HepG2 (cell line): ENCODE data around the gene HUNK. TPM values are rescaled to one million over a fixed set of nuclear protein-coding genes. Genes with fewer than 3 reads are reported as not detected.

Experiments used
- ATAC-seq: fragments of 200-7000 bp; cut with Tn5 transposase; 3 replicates; pipeline ENCODE4 v1.9.1; 2020; ENCODE audit warnings: mild to moderate bottlenecking, moderate library complexity
- BruUV-seq: library from RNA; stranded (reverse); fragments of 400-500 nt; replicated peaks from 2 replicates; lab custom pipeline; 2021; lab: Mats Ljungman, UMichigan
- CTCF ChIA-PET: fragments of 300-600 bp; formaldehyde crosslinking; extraction: SDS; loops from one replicate; lab custom pipeline; 2021; ENCODE audit warnings: low total read pairs, inconsistent platforms, low intra/inter-chr PET ratio; lab: Yijun Ruan, JAX
- POLR2A ChIA-PET: fragments of 350-600 bp; sonication (Branson Sonifier 250); formaldehyde crosslinking; loops from one replicate; lab custom pipeline; 2020; ENCODE audit warnings: antibody characterized with exemption, inconsistent platforms; lab: Yijun Ruan, JAX
- DNase-seq: peaks from one replicate; pipeline ENCODE4 v3.0.0-alpha.2; 2015; ENCODE audit warnings: low spot score
- FAIRE-seq: peaks from 3 replicates; lab custom pipeline; 2011; peaks lifted over from hg19 to GRCh38; lab: Jason Lieb, UNC
- H2AFZ ChIP-seq: one replicate; pipeline ENCODE4 v1.6.1; 2011; ENCODE audit warnings: low read length, inconsistent platforms
- H3K27ac ChIP-seq: fragments of 300-600 bp; 3 replicates; pipeline ENCODE4 v1.8.0; 2011; ENCODE audit warnings: mixed run types, mild to moderate bottlenecking, mixed read lengths, low read length, inconsistent platforms; ENCODE audit not compliant: insufficient read depth; ENCODE audit errors: extremely low read length
- H3K27me3 ChIP-seq, 2 experiments: fragments of 200-600 bp in 1 of 2; 2 replicates in 1 of 2; 3 replicates in 1 of 2; pipeline versions ENCODE4 v1.6.0 to v1.8.0; 2011; ENCODE audit warnings: low read length in 2 of 2, mild to moderate bottlenecking in 2 of 2, moderate library complexity in 2 of 2, inconsistent platforms in 1 of 2; ENCODE audit not compliant: insufficient read depth in 2 of 2, control insufficient read depth in 1 of 2
- H3K36me3 ChIP-seq, 2 experiments: fragments of 200-600 bp in 1 of 2; replicated peaks in 1 of 2; 2 replicates in 1 of 2; 3 replicates in 1 of 2; pipeline versions ENCODE4 v1.5.1 to v1.8.0; 2011; ENCODE audit warnings: low read length in 2 of 2, inconsistent platforms in 1 of 2; ENCODE audit not compliant: insufficient read depth in 2 of 2, control insufficient read depth in 1 of 2
- H3K4me1 ChIP-seq: 2 replicates; pipeline ENCODE4 v1.5.1; 2012; ENCODE audit warnings: low read length, inconsistent platforms; ENCODE audit not compliant: insufficient read depth
- H3K4me2 ChIP-seq: 2 replicates; pipeline ENCODE4 v1.6.0; 2011; ENCODE audit warnings: low read depth, low read length, inconsistent platforms
- H3K4me3 ChIP-seq, 3 experiments: fragments of 200-600 bp in 1 of 3; sonication (generic), shearing (Covaris generic) in 1 of 3; replicated peaks in 1 of 3; 2 replicates each; pipeline ENCODE4 v1.5.1; 2011 to 2016; ENCODE audit warnings: low read length in 3 of 3, inconsistent platforms in 2 of 3, low read depth in 2 of 3, mild to moderate bottlenecking in 2 of 3, control low read depth in 1 of 3, mixed read lengths in 1 of 3; ENCODE audit not compliant: insufficient read depth in 1 of 3
- H3K79me2 ChIP-seq: one replicate; pipeline ENCODE4 v1.6.1; 2011; ENCODE audit warnings: low read length, inconsistent platforms; ENCODE audit not compliant: insufficient read depth
- H3K9ac ChIP-seq: 2 replicates; pipeline ENCODE4 v1.6.0; 2011; ENCODE audit warnings: mild to moderate bottlenecking, low read depth, low read length, inconsistent platforms; ENCODE audit not compliant: insufficient read depth
- H3K9me3 ChIP-seq: 2 replicates; pipeline ENCODE4 v1.5.1; 2012; ENCODE audit warnings: mild to moderate bottlenecking, low read length
- H4K20me1 ChIP-seq: 2 replicates; pipeline ENCODE4 v1.6.0; 2011; ENCODE audit warnings: inconsistent platforms, mild to moderate bottlenecking, low read length, moderate library complexity; ENCODE audit not compliant: insufficient read depth
- GABPA ChIP-seq, 2 experiments: IDR thresholded peaks; 2 replicates each; pipeline ENCODE4 v1.6.1; 2011 to 2016; ENCODE audit warnings: low read depth in 2 of 2, low read length in 1 of 2, missing biosample characterization in 1 of 2, missing genetic modification characterization in 1 of 2
- HOXA9 ChIP-seq: sonication (generic); formaldehyde crosslinking; IDR thresholded peaks from 2 replicates; pipeline ENCODE4 v1.8.1; 2022; ENCODE audit warnings: missing genetic modification reagents, mild to moderate bottlenecking, moderate library complexity, borderline replicate concordance
- RORA ChIP-seq: sonication (generic); formaldehyde crosslinking; IDR thresholded peaks from 2 replicates; pipeline ENCODE4 v1.5.0; 2020; ENCODE audit warnings: mild to moderate bottlenecking, missing genetic modification reagents, moderate library complexity
- THAP7 ChIP-seq: sonication (generic); formaldehyde crosslinking; IDR thresholded peaks from 2 replicates; pipeline ENCODE4 v1.8.1; 2023; ENCODE audit warnings: mild to moderate bottlenecking, missing genetic modification reagents
- ZNF724P ChIP-seq: sonication (generic); formaldehyde crosslinking; IDR thresholded peaks from 2 replicates; pipeline ENCODE4 v1.8.0; 2022; ENCODE audit warnings: missing genetic modification reagents, borderline replicate concordance
- WGBS: methylation state at CpG from one replicate; pipeline ENCODE4 v1.1.6; 2017; ENCODE audit warnings: low lambda C conversion rate; 5-methylcytosine and 5-hydroxymethylcytosine counted together
- in situ Hi-C: cut with HindIII; loops from 2 replicates; pipeline ENCODE4 v1.10.0; 2017; ENCODE audit warnings: low pct_unique_long_range_greater_than_20kb; ENCODE audit not compliant: extremely low pct_ligation_motif_present
- intact Hi-C: fragments of 100-400 bp; cut with micrococcal nuclease; formaldehyde crosslinking; loops from one replicate; pipeline ENCODE4 v1.10.0; 2022; ENCODE audit not compliant: unreplicated experiment
- polyA plus RNA-seq, 8 experiments: library from polyadenylated mRNA; depleted of rRNA in 3 of 8; stranded (reverse) in 7 of 8; unstranded in 1 of 8; fragments of >200 nt; fragmentation: Illumina TruSeq in 4 of 8; extraction: Trizol in 4 of 8; gene quantifications; 2 replicates each; pipeline versions ENCODE4 v1.2.1 to v1.2.3, GENCODE V29; 2011 to 2016; ENCODE audit warnings: low read depth in 4 of 8, missing spikeins in 1 of 8, mixed read lengths in 1 of 8; ENCODE audit not compliant: insufficient read depth in 1 of 8
- total RNA-seq, 5 experiments: library from RNA; depleted of rRNA; stranded (reverse); fragments of >200 nt; fragmentation: Illumina TruSeq; extraction: Trizol; gene quantifications; 2 replicates each; pipeline ENCODE4 v1.2.3, GENCODE V29; 2016; ENCODE audit warnings: low read depth in 1 of 5
- TF ChIP-seq, protein P1 (sequence below), 2 experiments: fragments of 450-650 bp in 1 of 2; sonication (generic) in 1 of 2; formaldehyde crosslinking in 1 of 2; IDR thresholded peaks; 2 replicates each; pipeline versions ENCODE4 v1.6.1 to v1.8.0; 2016 to 2022; ENCODE audit warnings: antibody characterized with exemption in 1 of 2, mild to moderate bottlenecking in 1 of 2, missing genetic modification reagents in 1 of 2

The HUNK gene
- total and polyA plus RNA-seq, 2 of the 13 experiments (the other 11 are each of a cell fraction or from before 2014, with no cell fraction given): 1.8 to 1.9 TPM

GRCh38 chr21:31846690-31847089 lies 26.1 kb upstream of the HUNK start:
- ATAC-seq (no peak), FAIRE-seq (no peak)
- H3K36me3 ChIP-seq: no peaks in the 10 kb centered on the region

DNA sequence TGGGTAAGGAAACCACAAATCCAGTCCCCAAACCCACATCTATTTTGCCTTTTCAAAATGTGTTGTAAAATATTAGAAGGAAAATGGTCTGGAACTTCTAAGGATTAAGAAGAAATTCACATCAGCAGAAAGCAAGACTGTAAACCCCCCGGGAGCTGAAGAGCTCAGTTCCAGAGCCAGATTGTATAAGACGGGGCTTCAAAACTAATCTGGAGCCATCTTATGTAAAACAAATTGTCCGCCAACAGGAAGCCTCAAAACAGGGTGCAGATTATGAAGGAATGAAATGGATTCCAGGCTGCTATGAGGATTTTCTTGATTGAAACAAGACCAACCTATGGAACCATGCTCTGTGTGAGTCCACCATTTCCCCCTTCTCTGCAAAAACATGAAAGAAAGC lies 25.1 kb upstream of the HUNK start:
- CTCF ChIA-PET: no interaction called here
- BruUV-seq: no TSS peak
- TF ChIP-seq, protein P1, sequence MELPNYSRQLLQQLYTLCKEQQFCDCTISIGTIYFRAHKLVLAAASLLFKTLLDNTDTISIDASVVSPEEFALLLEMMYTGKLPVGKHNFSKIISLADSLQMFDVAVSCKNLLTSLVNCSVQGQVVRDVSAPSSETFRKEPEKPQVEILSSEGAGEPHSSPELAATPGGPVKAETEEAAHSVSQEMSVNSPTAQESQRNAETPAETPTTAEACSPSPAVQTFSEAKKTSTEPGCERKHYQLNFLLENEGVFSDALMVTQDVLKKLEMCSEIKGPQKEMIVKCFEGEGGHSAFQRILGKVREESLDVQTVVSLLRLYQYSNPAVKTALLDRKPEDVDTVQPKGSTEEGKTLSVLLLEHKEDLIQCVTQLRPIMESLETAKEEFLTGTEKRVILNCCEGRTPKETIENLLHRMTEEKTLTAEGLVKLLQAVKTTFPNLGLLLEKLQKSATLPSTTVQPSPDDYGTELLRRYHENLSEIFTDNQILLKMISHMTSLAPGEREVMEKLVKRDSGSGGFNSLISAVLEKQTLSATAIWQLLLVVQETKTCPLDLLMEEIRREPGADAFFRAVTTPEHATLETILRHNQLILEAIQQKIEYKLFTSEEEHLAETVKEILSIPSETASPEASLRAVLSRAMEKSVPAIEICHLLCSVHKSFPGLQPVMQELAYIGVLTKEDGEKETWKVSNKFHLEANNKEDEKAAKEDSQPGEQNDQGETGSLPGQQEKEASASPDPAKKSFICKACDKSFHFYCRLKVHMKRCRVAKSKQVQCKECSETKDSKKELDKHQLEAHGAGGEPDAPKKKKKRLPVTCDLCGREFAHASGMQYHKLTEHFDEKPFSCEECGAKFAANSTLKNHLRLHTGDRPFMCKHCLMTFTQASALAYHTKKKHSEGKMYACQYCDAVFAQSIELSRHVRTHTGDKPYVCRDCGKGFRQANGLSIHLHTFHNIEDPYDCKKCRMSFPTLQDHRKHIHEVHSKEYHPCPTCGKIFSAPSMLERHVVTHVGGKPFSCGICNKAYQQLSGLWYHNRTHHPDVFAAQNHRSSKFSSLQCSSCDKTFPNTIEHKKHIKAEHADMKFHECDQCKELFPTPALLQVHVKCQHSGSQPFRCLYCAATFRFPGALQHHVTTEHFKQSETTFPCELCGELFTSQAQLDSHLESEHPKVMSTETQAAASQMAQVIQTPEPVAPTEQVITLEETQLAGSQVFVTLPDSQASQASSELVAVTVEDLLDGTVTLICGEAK (IDR thresholded peaks at IDR 0.05): no peak
- TF ChIP-seq, protein P1 (CRISPR knock-in tag; IDR thresholded peaks at IDR 0.05): no peak
- TF ChIP-seq GABPA (IDR thresholded peaks at IDR 0.05; ENCODE audit: low read depth, low read length) (no peak), GABPA (CRISPR knock-in tag; IDR thresholded peaks at IDR 0.05; ENCODE audit: low read depth) (no peak)

More at GRCh38 chr21:31846690-31847089, 26.1 kb upstream of the HUNK start:
- Histone ChIP-seq H3K27me3 (peaks cover 0 to 1% of the 10 kb centered on the region in 2 experiments; a peak in 1 of 5 replicates), H3K4me1 (no peaks in the 10 kb centered on the region), H3K4me3 (no peak overlapping the region), H3K9ac (no peak overlapping the region), H3K79me2 (no peaks in the 10 kb centered on the region), H2AFZ (no peak overlapping the region), H4K20me1 (no peaks in the 10 kb centered on the region), H3K27ac (no peak overlapping the region), H3K9me3 (no peaks in the 10 kb centered on the region), H3K4me2 (no peak overlapping the region)
- BruUV-seq: no TSS peak
- ChIA-PET CTCF (no interaction called here), POLR2A (no interaction called here)
- no peak for DNase-seq
- WGBS: 38% methylated on average over 1 of the region's 1 CpG
- in situ Hi-C loops (no loop called here), intact Hi-C loops (no loop called here)
- no peak for TF ChIP-seq HOXA9 (CRISPR knock-in tag)
- no peak for TF ChIP-seq RORA (CRISPR knock-in tag)
- no peak for TF ChIP-seq ZNF724P (CRISPR knock-in tag)
- no peak for TF ChIP-seq THAP7 (CRISPR knock-in tag)

More for the DNA sequence above, 25.1 kb upstream of the HUNK start:
- DNase-seq (no peak), ATAC-seq (no peak), FAIRE-seq (no peak)
- Histone ChIP-seq H2AFZ (no peak overlapping the region), H4K20me1 (no peaks in the 10 kb centered on the region), H3K4me3 (no peak overlapping the region), H3K79me2 (no peaks in the 10 kb centered on the region), H3K27me3 (peaks cover 0 to 1% of the 10 kb centered on the region in 2 experiments; a peak in 1 of 5 replicates), H3K9ac (no peak overlapping the region), H3K36me3 (no peaks in the 10 kb centered on the region), H3K27ac (no peak overlapping the region), H3K4me1 (no peaks in the 10 kb centered on the region), H3K9me3 (no peaks in the 10 kb centered on the region), H3K4me2 (no peak overlapping the region)
- 27% methylated on average over 3 of the region's 3 CpGs for WGBS
- intact Hi-C loops (no loop called here), in situ Hi-C loops (no loop called here)
- POLR2A ChIA-PET: no interaction called here
